ENCODE measurements around the gene INSC.

GRCh38 chr11:15117751-15118150 is 3.0 kb downstream of the INSC start:
- TF ChIP-seq CTCF (IDR thresholded peaks at IDR 0.05) (no peak), POLR2AphosphoS5 (IDR thresholded peaks at IDR 0.05) (no peak), POLR2A (IDR thresholded peaks at IDR 0.05) (no peak)

All from gastroesophageal sphincter (tissue), 3 donors.